SK-N-SH (cell line): ENCODE measurements around the gene EFCAB6. TPM values are rescaled to one million over a fixed set of nuclear protein-coding genes. Genes with fewer than 3 reads are reported as not detected.

ENCODE experiments used
- CTCF ChIA-PET: fragments of 300-600, 350-600 bp; formaldehyde crosslinking; extraction: SDS; loops from one replicate; lab custom pipeline; 2021; lab: Yijun Ruan, JAX
- POLR2A ChIA-PET: fragments of 350-600 bp; sonication (Branson Sonifier 250); formaldehyde crosslinking; extraction: SDS; loops from one replicate; lab custom pipeline; 2020; ENCODE audit warnings: antibody characterized with exemption, inconsistent platforms; lab: Yijun Ruan, JAX
- DNase-seq: peaks from one replicate; pipeline ENCODE4 v3.0.0; 2012
- H2AFZ ChIP-seq: fragments of 200-600 bp; sonication (generic); 2 replicates; pipeline ENCODE4 v1.8.1; 2016; ENCODE audit warnings: antibody characterized with exemption, mild to moderate bottlenecking, low read depth
- H3F3A ChIP-seq: fragments of 200-600 bp; sonication (generic); replicated peaks from 2 replicates; pipeline ENCODE3; 2016; ENCODE audit warnings: antibody characterized with exemption, mild to moderate bottlenecking; ENCODE audit not compliant: insufficient read depth
- H3K27ac ChIP-seq, 2 experiments: fragments of 200-500 bp in 1 of 2; fragments of 200-600 bp in 1 of 2; sonication (Bioruptor generic) in 1 of 2; sonication (generic), shearing (Covaris generic) in 1 of 2; 2 replicates each; pipeline versions ENCODE4 v1.5.1 to v1.6.1; 2014 to 2016; ENCODE audit warnings: low read depth in 2 of 2, inconsistent platforms in 1 of 2, low read length in 1 of 2, mild to moderate bottlenecking in 1 of 2, mixed read lengths in 1 of 2
- H3K27me3 ChIP-seq: fragments of 200-600 bp; sonication (generic), shearing (Covaris generic); 2 replicates; pipeline ENCODE4 v1.6.1; 2016; ENCODE audit warnings: mixed run types; ENCODE audit not compliant: insufficient read depth
- H3K36me3 ChIP-seq, 2 experiments: fragments of 200-500 bp in 1 of 2; fragments of 200-600 bp in 1 of 2; sonication (Bioruptor generic) in 1 of 2; sonication (generic) in 1 of 2; replicated peaks in 1 of 2; 2 replicates each; pipeline versions ENCODE3 to v1.5.1; 2014 to 2016; ENCODE audit warnings: low read length in 1 of 2, mild to moderate bottlenecking in 1 of 2; ENCODE audit not compliant: insufficient read depth in 2 of 2, control insufficient read depth in 1 of 2
- H3K4me1 ChIP-seq, 2 experiments: fragments of 200-500 bp in 1 of 2; fragments of 200-600 bp in 1 of 2; sonication (Bioruptor generic) in 1 of 2; sonication (generic), shearing (Covaris generic) in 1 of 2; 2 replicates each; pipeline versions ENCODE4 v1.5.1 to v1.6.1; 2014 to 2016; ENCODE audit warnings: low read depth in 1 of 2, low read length in 1 of 2, mixed run types in 1 of 2; ENCODE audit not compliant: insufficient read depth in 2 of 2, control insufficient read depth in 1 of 2
- H3K4me2 ChIP-seq: fragments of 200-600 bp; sonication (generic), shearing (Covaris generic); 2 replicates; pipeline ENCODE4 v1.6.1; 2017; ENCODE audit warnings: mixed run types
- H3K4me3 ChIP-seq, 2 experiments: fragments of 200-500 bp in 1 of 2; fragments of 200-600 bp in 1 of 2; sonication (Bioruptor generic) in 1 of 2; sonication (generic), shearing (Covaris generic) in 1 of 2; 2 replicates each; pipeline versions ENCODE4 v1.5.1 to v1.8.1; 2014 to 2016; ENCODE audit warnings: low read depth in 2 of 2, inconsistent platforms in 1 of 2, low read length in 1 of 2, mild to moderate bottlenecking in 1 of 2, mixed read lengths in 1 of 2, moderate library complexity in 1 of 2
- H3K79me2 ChIP-seq: fragments of 200-600 bp; sonication (generic); 2 replicates; pipeline ENCODE4 v1.8.1; 2017; ENCODE audit warnings: mild to moderate bottlenecking; ENCODE audit not compliant: insufficient read depth
- H3K9ac ChIP-seq: fragments of 200-600 bp; sonication (generic); 2 replicates; pipeline ENCODE4 v1.6.1; 2017; ENCODE audit warnings: mixed run types
- H3K9me2 ChIP-seq: fragments of 200-600 bp; sonication (generic); 2 replicates; pipeline ENCODE4 v1.6.1; 2017; ENCODE audit warnings: mixed run types
- H3K9me3 ChIP-seq: fragments of 200-600 bp; sonication (generic); 2 replicates; pipeline ENCODE4 v1.6.1; 2017; ENCODE audit warnings: mixed run types, mild to moderate bottlenecking, moderate library complexity
- H4K20me1 ChIP-seq: fragments of 200-600 bp; sonication (generic); 2 replicates; pipeline ENCODE4 v1.6.1; 2017; ENCODE audit warnings: mild to moderate bottlenecking, mixed run types; ENCODE audit not compliant: insufficient read depth
- CTCF ChIP-seq: fragments of 200-600 bp; sonication (generic); IDR thresholded peaks from 2 replicates; pipeline ENCODE4 v1.6.1; 2017; ENCODE audit warnings: antibody characterized with exemption, mild to moderate bottlenecking, moderate library complexity
- EZH2phosphoT487 ChIP-seq: fragments of 200-600 bp; sonication (generic); IDR thresholded peaks from 2 replicates; pipeline ENCODE4 v1.6.1; 2017; ENCODE audit warnings: low read depth, mixed run types, mild to moderate bottlenecking, antibody characterized with exemption, moderate library complexity, borderline replicate concordance
- FOSL2 ChIP-seq: IDR thresholded peaks from 2 replicates; pipeline ENCODE4 v1.4.0; 2012; ENCODE audit warnings: low read depth, mild to moderate bottlenecking, moderate library complexity, borderline replicate concordance
- FOXM1 ChIP-seq: IDR thresholded peaks from 2 replicates; pipeline ENCODE4 v1.4.0; 2012; ENCODE audit warnings: low read depth, mild to moderate bottlenecking
- GATA2 ChIP-seq: sonication (generic); formaldehyde crosslinking; IDR thresholded peaks from 2 replicates; pipeline ENCODE4 v1.5.0; 2020; ENCODE audit warnings: mild to moderate bottlenecking, missing genetic modification reagents
- JUND ChIP-seq: IDR thresholded peaks from 2 replicates; pipeline ENCODE4 v1.4.0; 2012
- MAX ChIP-seq: IDR thresholded peaks from 2 replicates; pipeline ENCODE4 v1.4.0; 2012; ENCODE audit warnings: low read depth
- MEF2A ChIP-seq: IDR thresholded peaks from 2 replicates; pipeline ENCODE4 v1.4.0; 2012; ENCODE audit warnings: low read depth, borderline replicate concordance
- MXI1 ChIP-seq: IDR thresholded peaks from 2 replicates; pipeline ENCODE4 v1.6.1; 2012; ENCODE audit warnings: mild to moderate bottlenecking, low read depth, low read length, improper control_type of control experiment
- NFIC ChIP-seq: IDR thresholded peaks from 2 replicates; pipeline ENCODE4 v1.4.0; 2012; ENCODE audit warnings: borderline replicate concordance
- NRF1 ChIP-seq: IDR thresholded peaks from 2 replicates; pipeline ENCODE4 v1.6.1; 2012; ENCODE audit warnings: low read depth, mild to moderate bottlenecking, low read length
- PBX3 ChIP-seq: IDR thresholded peaks from 2 replicates; pipeline ENCODE4; 2012
- POLR2AphosphoS5 ChIP-seq: IDR thresholded peaks from 2 replicates; pipeline ENCODE4 v1.6.1; 2012; ENCODE audit warnings: low read depth, low read length
- RCOR1 ChIP-seq: fragments of 150-350 bp; IDR thresholded peaks from 2 replicates; pipeline ENCODE4 v1.6.1; 2017; ENCODE audit warnings: antibody characterized with exemption, low read length
- RFX5 ChIP-seq: IDR thresholded peaks from 2 replicates; pipeline ENCODE4 v1.6.1; 2012; ENCODE audit warnings: mild to moderate bottlenecking, improper control_type of control experiment, low read length
- SIN3A ChIP-seq: IDR thresholded peaks from 2 replicates; pipeline ENCODE4 v1.6.1; 2012; ENCODE audit warnings: low read depth, mild to moderate bottlenecking, low read length, moderate library complexity, borderline replicate concordance
- TEAD4 ChIP-seq: IDR thresholded peaks from 2 replicates; pipeline ENCODE4 v1.4.0; 2012; ENCODE audit warnings: mild to moderate bottlenecking, borderline replicate concordance; ENCODE audit not compliant: insufficient read depth
- USF1 ChIP-seq: IDR thresholded peaks from 2 replicates; pipeline ENCODE4 v1.4.0; 2012; ENCODE audit warnings: low read depth, borderline replicate concordance
- WGBS: methylation state at CpG from one replicate; pipeline ENCODE4 v1.1.6; 2017; ENCODE audit warnings: low lambda C conversion rate; 5-methylcytosine and 5-hydroxymethylcytosine counted together
- polyA plus RNA-seq, 3 experiments: library from polyadenylated mRNA; depleted of rRNA; stranded (reverse); fragments of >200 nt; gene quantifications; 2 replicates each; pipeline ENCODE4 v1.2.3, GENCODE V29; 2012
- TF ChIP-seq, protein P1 (sequence below): fragments of 150-350 bp; IDR thresholded peaks from 2 replicates; pipeline ENCODE4 v1.6.1; 2016; ENCODE audit warnings: mild to moderate bottlenecking, low read depth, low read length

Gene EFCAB6
- polyA plus RNA-seq, 1 of the 3 experiments (the other 2 are of a cell fraction): 0.46 TPM

DNA sequence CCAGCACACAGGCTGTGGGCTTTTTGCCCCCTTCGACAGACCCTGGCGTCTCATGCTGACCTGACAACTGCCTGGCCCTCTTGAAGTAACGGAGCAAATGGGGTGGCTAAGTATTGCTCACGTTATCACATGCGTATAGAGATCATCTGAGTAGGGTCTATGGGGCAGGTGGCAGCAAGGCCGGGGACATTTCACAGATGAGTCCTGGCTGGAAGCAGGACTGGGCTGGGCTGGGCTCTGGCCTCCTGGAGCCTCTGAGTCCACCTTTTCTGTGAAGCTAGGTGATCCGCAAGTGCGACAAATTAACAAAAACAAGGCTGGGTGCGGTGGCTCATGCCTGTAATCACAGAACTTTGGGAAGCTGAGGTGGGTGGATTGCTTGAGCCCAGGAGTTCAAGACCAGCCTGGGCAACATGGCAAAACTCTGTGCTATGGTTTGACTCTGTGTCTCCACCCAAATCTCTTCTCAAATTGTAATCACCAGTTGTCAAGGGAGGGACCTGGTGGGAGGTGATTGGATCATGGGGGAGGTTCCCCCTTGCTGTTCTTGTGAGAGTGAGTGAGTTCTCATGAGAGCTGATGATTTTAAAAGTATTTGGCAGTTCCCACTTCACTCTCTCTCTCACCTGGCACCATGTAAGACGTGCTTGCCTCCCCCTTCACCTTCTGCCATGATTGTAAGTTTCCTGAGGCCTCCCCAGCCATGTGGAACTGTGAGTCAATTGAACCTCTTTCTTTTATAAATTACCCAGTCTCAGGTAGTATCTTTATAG lies 278.3 kb downstream of the EFCAB6 start:
- Histone ChIP-seq H2AFZ (no peak overlapping the region), H3K79me2 (no peaks in the 10 kb centered on the region), H3K9ac (no peak overlapping the region), H3K9me3 (no peaks in the 10 kb centered on the region), H4K20me1 (no peaks in the 10 kb centered on the region), H3K4me2 (no peak overlapping the region), H3K9me2 (no peaks in the 10 kb centered on the region), H3K27me3 (no peaks in the 10 kb centered on the region), H3K27ac (no peak overlapping the region), H3K36me3 (no peaks in the 10 kb centered on the region), H3K4me3 (no peak overlapping the region), H3K4me1 (no peaks in the 10 kb centered on the region; a peak in 1 of 4 replicates), H3F3A (no peaks in the 10 kb centered on the region)
- ChIA-PET CTCF (no interaction called here), POLR2A (no interaction called here)
- 18% methylated on average over 1 of the region's 10 CpGs for WGBS
- TF ChIP-seq RFX5: no peak
- TF ChIP-seq MEF2A: no peak
- TF ChIP-seq SIN3A: no peak
- TF ChIP-seq USF1: no peak
- no peak for TF ChIP-seq POLR2AphosphoS5
- TF ChIP-seq FOSL2: no peak
- TF ChIP-seq MXI1: no peak
- no peak for TF ChIP-seq EZH2phosphoT487
- TF ChIP-seq, protein P1, sequence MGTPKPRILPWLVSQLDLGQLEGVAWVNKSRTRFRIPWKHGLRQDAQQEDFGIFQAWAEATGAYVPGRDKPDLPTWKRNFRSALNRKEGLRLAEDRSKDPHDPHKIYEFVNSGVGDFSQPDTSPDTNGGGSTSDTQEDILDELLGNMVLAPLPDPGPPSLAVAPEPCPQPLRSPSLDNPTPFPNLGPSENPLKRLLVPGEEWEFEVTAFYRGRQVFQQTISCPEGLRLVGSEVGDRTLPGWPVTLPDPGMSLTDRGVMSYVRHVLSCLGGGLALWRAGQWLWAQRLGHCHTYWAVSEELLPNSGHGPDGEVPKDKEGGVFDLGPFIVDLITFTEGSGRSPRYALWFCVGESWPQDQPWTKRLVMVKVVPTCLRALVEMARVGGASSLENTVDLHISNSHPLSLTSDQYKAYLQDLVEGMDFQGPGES: no peak
- TF ChIP-seq RCOR1: no peak
- TF ChIP-seq MAX: no peak
- TF ChIP-seq JUND: no peak
- TF ChIP-seq TEAD4: no peak
- no peak for TF ChIP-seq NRF1
- TF ChIP-seq FOXM1: no peak
- TF ChIP-seq NFIC: no peak
- no peak for DNase-seq

DNA sequence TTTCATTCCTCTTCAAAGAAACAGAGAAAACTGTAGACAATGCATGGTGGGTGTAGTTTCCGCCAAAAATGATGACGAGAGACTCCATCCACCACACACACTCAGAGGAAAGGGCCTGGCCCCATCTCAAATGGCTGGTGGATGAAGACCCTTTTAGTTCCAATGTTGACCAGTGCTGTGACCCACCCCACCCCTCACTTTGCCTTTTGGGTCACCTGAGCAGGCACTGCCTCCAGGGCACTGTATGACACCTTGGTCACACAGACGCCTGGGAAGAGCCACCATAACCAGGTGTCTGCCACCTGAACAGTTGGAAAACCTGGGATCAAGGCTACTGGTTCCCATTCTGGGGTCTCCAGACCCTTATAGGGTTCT lies 279.0 kb downstream of the EFCAB6 start:
- H3K9me3 ChIP-seq: no peaks in the 10 kb centered on the region
- no peak overlapping the region for H3K4me3 ChIP-seq
- no peaks in the 10 kb centered on the region for H4K20me1 ChIP-seq
- H3K9ac ChIP-seq: no peak overlapping the region
- no peak overlapping the region for H3K27ac ChIP-seq
- 60% methylated on average over 1 of the region's 3 CpGs for WGBS
- no peak overlapping the region for H2AFZ ChIP-seq
- H3K27me3 ChIP-seq: no peaks in the 10 kb centered on the region
- no peaks in the 10 kb centered on the region for H3K9me2 ChIP-seq
- no peak overlapping the region for H3K4me2 ChIP-seq
- H3K79me2 ChIP-seq: no peaks in the 10 kb centered on the region
- H3F3A ChIP-seq: no peaks in the 10 kb centered on the region
- ChIA-PET CTCF (no interaction called here), POLR2A (no interaction called here)
- no peaks in the 10 kb centered on the region; a peak in 1 of 4 replicates for H3K4me1 ChIP-seq
- DNase-seq: no peak
- no peaks in the 10 kb centered on the region for H3K36me3 ChIP-seq
- no peak for TF ChIP-seq TEAD4
- TF ChIP-seq MEF2A: no peak
- no peak for TF ChIP-seq PBX3
- TF ChIP-seq CTCF: no peak
- TF ChIP-seq FOXM1: no peak
- no peak for TF ChIP-seq USF1
- TF ChIP-seq MAX: no peak
- no peak for TF ChIP-seq GATA2 (CRISPR knock-in tag)
- no peak for TF ChIP-seq RCOR1
- no peak for TF ChIP-seq NRF1
